Measurements from ENCODE around the gene SRGAP2C. TPM values are rescaled to one million over a fixed set of nuclear protein-coding genes. Genes with fewer than 3 reads are reported as not detected.
"Not testable (repeated sequence)": the region's sequence is repeated elsewhere in the genome, so short reads cannot be mapped to it uniquely, and the experiment has no call there.

The SRGAP2C gene
- total and polyA plus RNA-seq, 9 donors: 12.4 to 32.4 (median 21.3) TPM

DNA sequence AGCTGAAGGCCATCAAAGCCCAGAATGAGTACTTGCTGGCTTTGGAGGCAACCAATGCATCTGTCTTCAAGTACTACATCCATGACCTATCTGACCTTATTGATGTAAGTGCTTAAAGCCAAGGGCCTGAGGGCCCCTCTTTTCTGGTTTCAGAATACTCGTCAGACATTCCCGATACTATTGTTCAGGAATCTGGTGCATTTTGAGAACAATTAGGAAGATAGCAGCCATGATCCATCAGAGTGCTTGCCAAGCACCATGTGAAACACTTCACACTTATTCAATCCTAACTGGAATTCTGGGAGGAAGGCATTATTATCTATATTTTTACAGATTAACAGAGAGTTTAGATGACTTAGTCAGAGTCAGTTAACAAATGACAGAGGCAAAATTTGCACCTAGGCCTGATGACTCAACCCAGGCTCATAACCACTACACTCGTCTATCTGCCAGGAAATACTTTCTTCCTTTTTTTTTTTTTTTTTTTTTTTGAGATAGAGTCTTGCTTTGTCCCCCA lies 190.1 kb downstream of the SRGAP2C start:
- H3K36me3 ChIP-seq (ENCODE audit: control insufficient read depth, insufficient read depth, low read length); H3K27ac ChIP-seq (ENCODE audit: low read length); H3K4me3 ChIP-seq (ENCODE audit: low read length); H3K9me3 ChIP-seq (replicated peaks; ENCODE audit: control insufficient read depth, low read depth, low read length); DNase-seq; H3K27me3 ChIP-seq (ENCODE audit: control insufficient read depth, insufficient read depth, low read length); H3K4me1 ChIP-seq (ENCODE audit: control insufficient read depth, insufficient read depth, low read length): not testable (repeated sequence)
- WGBS (ENCODE audit: insufficient coverage): no CpG with 5 or more reads among the region's 3 CpGs

DNA sequence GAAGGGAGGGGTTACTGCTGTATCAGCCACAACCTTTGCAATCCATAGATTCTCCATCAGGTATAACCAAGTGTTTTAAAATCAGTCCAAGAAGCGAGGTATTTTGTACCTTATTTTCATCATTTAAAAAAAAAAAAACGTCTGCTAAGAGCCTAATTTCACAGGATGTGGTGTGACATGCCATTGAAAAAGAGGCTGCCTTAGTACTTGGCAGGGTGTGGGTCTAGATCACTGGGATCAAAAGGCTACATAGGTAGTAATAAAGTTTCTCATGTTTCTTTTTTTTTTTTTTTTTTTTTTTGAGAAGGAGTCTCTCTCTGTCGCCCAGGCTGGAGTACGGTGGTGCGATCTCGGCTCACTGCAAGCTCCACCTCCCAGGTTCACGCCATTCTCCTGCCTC lies 192.2 kb downstream of the SRGAP2C start:
- not testable (repeated sequence) for H3K4me3 ChIP-seq (ENCODE audit: low read length); H3K27me3 ChIP-seq (ENCODE audit: control insufficient read depth, insufficient read depth, low read length); H3K27ac ChIP-seq (ENCODE audit: low read length); H3K4me1 ChIP-seq (ENCODE audit: control insufficient read depth, insufficient read depth, low read length); DNase-seq; H3K36me3 ChIP-seq (ENCODE audit: control insufficient read depth, insufficient read depth, low read length); H3K9me3 ChIP-seq (replicated peaks; ENCODE audit: control insufficient read depth, low read depth, low read length)
- no CpG with 5 or more reads among the region's 7 CpGs for WGBS (ENCODE audit: insufficient coverage)

DNA sequence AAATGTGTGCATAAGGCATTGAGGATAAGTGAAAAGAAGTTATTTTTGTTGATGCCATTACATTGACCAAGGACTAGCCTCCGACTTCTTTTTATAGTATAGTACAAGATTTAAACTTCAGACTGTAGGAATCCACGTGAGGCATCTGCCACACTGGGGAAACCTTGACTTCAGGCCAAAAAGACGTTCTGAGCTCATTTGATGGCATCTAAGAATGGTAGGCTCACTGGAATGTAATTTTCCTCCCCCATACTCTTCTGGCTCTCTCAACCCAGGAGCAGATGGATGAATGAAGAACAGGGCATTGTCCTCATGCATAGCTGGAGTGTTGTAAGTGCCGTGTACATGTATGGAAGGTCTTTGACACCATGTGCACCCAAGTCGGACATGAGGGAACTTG lies 194.0 kb downstream of the SRGAP2C start:
- not testable (repeated sequence) for H3K36me3 ChIP-seq (ENCODE audit: control insufficient read depth, insufficient read depth, low read length); H3K4me3 ChIP-seq (ENCODE audit: low read length); H3K27me3 ChIP-seq (ENCODE audit: control insufficient read depth, insufficient read depth, low read length); H3K4me1 ChIP-seq (ENCODE audit: control insufficient read depth, insufficient read depth, low read length); H3K27ac ChIP-seq (ENCODE audit: low read length); DNase-seq; H3K9me3 ChIP-seq (replicated peaks; ENCODE audit: control insufficient read depth, low read depth, low read length)
- WGBS (ENCODE audit: insufficient coverage): 83% methylated on average over 1 of the region's 5 CpGs

DNA sequence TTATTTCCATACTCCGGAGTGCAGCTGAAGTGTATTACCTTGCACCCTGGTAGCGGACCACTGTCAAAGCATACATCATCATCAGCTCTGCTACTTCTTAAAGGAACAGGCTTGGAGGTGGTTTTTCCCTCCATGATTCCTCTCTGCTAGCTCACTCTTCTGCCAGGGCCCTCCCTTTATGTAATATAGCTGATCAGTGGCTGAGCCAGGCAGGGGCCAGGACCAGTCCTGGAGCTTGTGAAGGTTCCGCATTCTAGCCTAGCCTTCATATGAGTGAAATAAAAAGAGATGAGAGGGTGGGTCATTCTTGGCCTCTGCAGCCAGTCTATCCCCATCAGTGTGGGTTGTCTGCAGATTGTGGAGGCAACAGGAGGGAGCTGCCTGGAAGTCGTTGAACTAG lies 200.0 kb downstream of the SRGAP2C start:
- no CpG with 5 or more reads among the region's 4 CpGs for WGBS (ENCODE audit: insufficient coverage)
- not testable (repeated sequence) for H3K27ac ChIP-seq (ENCODE audit: low read length); H3K27me3 ChIP-seq (ENCODE audit: control insufficient read depth, insufficient read depth, low read length); H3K9me3 ChIP-seq (replicated peaks; ENCODE audit: control insufficient read depth, low read depth, low read length); H3K36me3 ChIP-seq (ENCODE audit: control insufficient read depth, insufficient read depth, low read length); H3K4me1 ChIP-seq (ENCODE audit: control insufficient read depth, insufficient read depth, low read length); H3K4me3 ChIP-seq (ENCODE audit: low read length)
- peak; percentile 17 for DNase-seq

DNA sequence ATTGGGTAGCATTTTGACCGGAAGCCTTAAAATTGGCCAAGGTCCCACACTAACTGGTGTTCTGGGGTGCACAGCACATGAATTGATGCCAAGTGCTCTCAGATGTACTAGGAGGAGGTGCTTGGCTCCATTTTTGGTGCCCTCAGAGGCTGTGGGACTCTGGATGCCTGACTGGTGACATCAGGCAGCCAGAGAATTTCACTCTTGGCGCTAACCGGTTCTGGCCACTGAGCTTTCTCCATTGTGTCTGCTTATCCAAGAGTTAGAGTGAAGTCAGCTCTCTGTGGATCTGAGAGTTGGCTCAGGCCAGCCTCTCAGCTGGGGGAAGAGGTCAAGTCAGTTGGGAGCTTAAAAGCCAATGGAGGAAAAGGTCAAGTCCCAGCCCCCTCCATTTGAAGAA lies 200.4 kb downstream of the SRGAP2C start:
- H3K4me3 ChIP-seq (ENCODE audit: low read length); H3K27me3 ChIP-seq (ENCODE audit: control insufficient read depth, insufficient read depth, low read length); H3K9me3 ChIP-seq (replicated peaks; ENCODE audit: control insufficient read depth, low read depth, low read length); H3K27ac ChIP-seq (ENCODE audit: low read length); H3K36me3 ChIP-seq (ENCODE audit: control insufficient read depth, insufficient read depth, low read length); DNase-seq; H3K4me1 ChIP-seq (ENCODE audit: control insufficient read depth, insufficient read depth, low read length): not testable (repeated sequence)
- WGBS (ENCODE audit: insufficient coverage): no CpG with 5 or more reads among the region's 3 CpGs

DNA sequence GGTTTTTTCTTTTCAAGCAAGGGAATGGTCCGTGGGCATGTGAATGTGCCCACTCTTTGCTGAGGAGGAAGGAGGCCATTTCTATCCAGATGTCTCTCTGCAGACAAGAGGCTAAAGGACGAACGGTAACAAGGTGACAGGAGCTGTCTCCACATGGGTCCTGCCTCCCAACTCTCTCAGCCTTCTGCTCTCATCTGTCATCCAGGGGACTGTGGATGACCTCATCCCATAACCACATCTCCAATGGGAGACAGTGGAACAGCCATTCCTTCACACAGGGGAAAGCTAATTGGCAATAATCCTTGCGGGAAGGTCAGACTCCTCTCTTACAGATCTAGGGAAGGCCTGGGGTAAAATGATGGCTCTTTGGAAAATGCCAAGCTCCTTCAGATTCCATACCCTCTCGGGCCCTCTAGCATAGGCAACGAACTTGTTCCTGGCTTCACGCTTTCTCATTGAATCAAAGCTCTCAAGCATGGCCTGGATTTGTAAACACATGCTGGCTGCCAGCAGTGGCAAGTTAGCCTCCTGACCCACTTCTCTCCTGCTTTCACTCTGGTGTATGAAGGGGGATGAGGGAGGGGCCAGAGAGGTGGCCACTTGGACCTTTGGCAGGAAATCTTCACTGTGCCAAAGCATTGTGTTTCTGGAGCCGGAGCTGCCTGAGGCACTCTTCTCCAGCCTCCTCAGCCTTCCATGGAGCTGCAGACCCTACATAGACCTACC lies 201.0 kb downstream of the SRGAP2C start:
- DNase-seq; H3K4me1 ChIP-seq (ENCODE audit: control insufficient read depth, insufficient read depth, low read length); H3K4me3 ChIP-seq (ENCODE audit: low read length); H3K36me3 ChIP-seq (ENCODE audit: control insufficient read depth, insufficient read depth, low read length); H3K27me3 ChIP-seq (ENCODE audit: control insufficient read depth, insufficient read depth, low read length); H3K9me3 ChIP-seq (replicated peaks; ENCODE audit: control insufficient read depth, low read depth, low read length): not testable (repeated sequence)
- WGBS (ENCODE audit: insufficient coverage): no CpG with 5 or more reads among the region's 8 CpGs
- H3K27ac ChIP-seq (ENCODE audit: low read length): peak overlapping the region; percentile 51

DNA sequence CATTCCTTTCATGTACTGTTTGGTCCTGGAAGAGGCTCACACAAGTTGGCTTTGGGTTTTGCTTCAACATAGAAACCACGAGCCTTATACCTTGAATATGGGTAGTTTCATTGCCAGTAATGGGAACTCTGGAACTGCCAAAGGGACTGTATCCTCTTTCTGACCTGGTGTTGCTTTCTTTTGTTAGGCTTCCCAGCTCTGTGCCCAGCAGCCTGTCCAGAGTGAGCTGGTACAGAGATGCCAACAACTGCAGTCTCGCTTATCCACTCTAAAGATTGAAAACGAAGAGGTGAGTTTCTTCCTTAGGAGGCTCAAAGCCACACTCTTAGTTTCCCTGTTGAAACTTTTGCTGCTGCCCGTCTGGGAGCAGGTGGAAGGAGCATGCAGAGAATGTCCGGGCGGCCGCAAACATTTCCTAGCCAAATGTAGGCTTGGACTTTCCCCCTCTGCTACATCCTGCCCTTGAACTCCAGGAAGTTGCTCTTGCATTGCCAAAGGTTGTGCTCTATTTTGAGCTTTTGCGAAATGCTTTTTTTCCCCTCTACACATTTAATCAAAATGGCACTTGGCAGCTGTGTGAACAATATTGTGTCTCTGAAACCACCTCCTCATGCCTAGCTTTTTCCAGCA lies 201.7 kb downstream of the SRGAP2C start:
- not testable (repeated sequence) for H3K36me3 ChIP-seq (ENCODE audit: control insufficient read depth, insufficient read depth, low read length); DNase-seq; H3K4me3 ChIP-seq (ENCODE audit: low read length); H3K9me3 ChIP-seq (replicated peaks; ENCODE audit: control insufficient read depth, low read depth, low read length); H3K4me1 ChIP-seq (ENCODE audit: control insufficient read depth, insufficient read depth, low read length); H3K27me3 ChIP-seq (ENCODE audit: control insufficient read depth, insufficient read depth, low read length); H3K27ac ChIP-seq (ENCODE audit: low read length)
- WGBS (ENCODE audit: insufficient coverage): no CpG with 5 or more reads among the region's 8 CpGs

DNA sequence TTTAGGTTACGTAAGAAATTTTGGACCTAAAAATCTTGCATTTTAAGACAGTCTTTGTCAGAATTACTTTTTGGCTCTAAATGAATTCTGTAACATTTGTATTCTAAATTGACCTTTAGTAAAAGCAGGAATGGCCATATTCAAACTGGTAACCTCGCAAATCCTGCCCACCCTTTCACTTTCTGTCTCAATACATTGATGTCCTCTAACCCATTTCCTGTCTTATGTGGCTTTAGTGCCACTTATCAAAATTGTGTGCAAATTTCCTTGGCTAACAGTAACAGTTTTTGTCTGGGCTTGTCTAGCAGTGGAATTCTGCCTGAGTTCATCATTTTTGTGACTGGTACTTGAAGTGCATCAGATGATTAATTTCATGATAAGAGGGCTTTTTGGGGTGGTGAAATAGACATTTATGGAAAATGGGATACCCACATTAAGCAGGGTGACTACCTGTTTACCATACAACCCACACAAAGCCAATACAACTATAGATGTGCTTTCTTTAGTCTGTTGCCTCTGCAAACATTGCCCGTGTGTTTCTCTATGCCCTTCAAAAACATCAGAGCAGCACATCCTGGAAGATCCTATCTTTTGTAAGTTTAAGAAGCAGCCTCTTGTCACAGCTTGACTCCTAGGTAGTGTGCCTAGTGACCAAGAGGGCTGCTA lies 205.3 kb downstream of the SRGAP2C start:
- H3K27me3 ChIP-seq (ENCODE audit: control insufficient read depth, insufficient read depth, low read length); H3K36me3 ChIP-seq (ENCODE audit: control insufficient read depth, insufficient read depth, low read length); DNase-seq; H3K9me3 ChIP-seq (replicated peaks; ENCODE audit: control insufficient read depth, low read depth, low read length); H3K4me1 ChIP-seq (ENCODE audit: control insufficient read depth, insufficient read depth, low read length); H3K4me3 ChIP-seq (ENCODE audit: low read length); H3K27ac ChIP-seq (ENCODE audit: low read length): not testable (repeated sequence)
- WGBS (ENCODE audit: insufficient coverage): no CpG with 5 or more reads among the region's 3 CpGs

DNA sequence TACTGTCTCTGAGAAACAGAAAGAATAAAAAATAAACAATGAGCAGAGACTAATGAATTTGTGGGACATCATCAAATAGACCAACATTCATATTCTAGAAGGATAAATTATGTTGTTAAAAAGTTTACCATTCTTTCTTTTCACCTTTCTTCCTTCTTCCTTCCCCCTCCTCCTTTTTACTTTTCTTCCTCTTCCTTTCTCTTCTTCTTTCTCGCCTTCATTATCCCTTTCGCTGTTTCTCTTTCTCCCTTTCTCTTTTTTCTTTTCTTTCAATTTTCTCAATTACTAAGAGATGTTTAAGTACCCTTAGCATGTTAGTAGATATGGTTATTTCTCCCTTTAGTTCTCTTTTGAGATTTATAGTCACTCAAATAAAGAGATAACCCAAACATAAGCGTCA lies 207.4 kb downstream of the SRGAP2C start:
- not testable (repeated sequence) for H3K27me3 ChIP-seq (ENCODE audit: control insufficient read depth, insufficient read depth, low read length); H3K4me3 ChIP-seq (ENCODE audit: low read length); H3K36me3 ChIP-seq (ENCODE audit: control insufficient read depth, insufficient read depth, low read length); H3K27ac ChIP-seq (ENCODE audit: low read length); H3K9me3 ChIP-seq (replicated peaks; ENCODE audit: control insufficient read depth, low read depth, low read length); DNase-seq; H3K4me1 ChIP-seq (ENCODE audit: control insufficient read depth, insufficient read depth, low read length)
- no CpG with 5 or more reads among the region's 3 CpGs for WGBS (ENCODE audit: insufficient coverage)

DNA sequence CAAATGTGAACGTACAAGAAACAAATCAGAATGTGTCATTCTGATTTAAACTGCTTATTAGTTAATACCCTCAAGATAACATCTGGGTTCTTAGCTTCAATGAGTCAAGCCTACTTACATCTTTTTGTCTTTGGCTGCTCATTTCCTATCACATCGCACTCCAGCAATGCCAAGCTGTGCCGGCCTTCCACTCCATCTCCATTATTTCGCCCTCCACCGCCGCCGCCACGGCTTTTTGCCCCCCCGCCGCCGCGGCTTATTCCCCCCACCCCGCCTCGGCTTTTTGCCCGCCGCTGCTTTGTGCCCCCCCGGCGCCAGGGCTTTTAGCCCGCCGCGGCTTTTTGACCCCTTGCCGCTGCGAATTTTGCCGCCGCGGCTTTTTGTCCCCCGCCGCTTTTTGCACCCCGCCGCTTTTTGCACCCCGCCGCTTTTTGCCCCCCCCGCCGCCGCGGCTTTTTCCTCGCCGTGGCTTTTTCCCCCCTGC lies 211.0 kb downstream of the SRGAP2C start:
- H3K4me3 ChIP-seq (ENCODE audit: low read length): peak overlapping the region; percentile 53
- 3% methylated on average over 7 of the region's 38 CpGs for WGBS (ENCODE audit: insufficient coverage)
- H3K36me3 ChIP-seq (ENCODE audit: control insufficient read depth, insufficient read depth, low read length); H3K27ac ChIP-seq (ENCODE audit: low read length); H3K9me3 ChIP-seq (replicated peaks; ENCODE audit: control insufficient read depth, low read depth, low read length); H3K4me1 ChIP-seq (ENCODE audit: control insufficient read depth, insufficient read depth, low read length); H3K27me3 ChIP-seq (ENCODE audit: control insufficient read depth, insufficient read depth, low read length): not testable (repeated sequence)
- DNase-seq: peak; percentile 21

Data from muscle of leg (tissue), 11 donors.